NCI-H2107 treated with DMSO at 0.1 percent for 48 hours (cell line): Measurements from ENCODE around the gene NCK2.

Experiments used
- DNase-seq: peaks from one replicate; lab custom pipeline; 2025; ENCODE audit not compliant: unreplicated experiment; lab: John Stamatoyannopoulos, UW

Gene NCK2

DNA sequence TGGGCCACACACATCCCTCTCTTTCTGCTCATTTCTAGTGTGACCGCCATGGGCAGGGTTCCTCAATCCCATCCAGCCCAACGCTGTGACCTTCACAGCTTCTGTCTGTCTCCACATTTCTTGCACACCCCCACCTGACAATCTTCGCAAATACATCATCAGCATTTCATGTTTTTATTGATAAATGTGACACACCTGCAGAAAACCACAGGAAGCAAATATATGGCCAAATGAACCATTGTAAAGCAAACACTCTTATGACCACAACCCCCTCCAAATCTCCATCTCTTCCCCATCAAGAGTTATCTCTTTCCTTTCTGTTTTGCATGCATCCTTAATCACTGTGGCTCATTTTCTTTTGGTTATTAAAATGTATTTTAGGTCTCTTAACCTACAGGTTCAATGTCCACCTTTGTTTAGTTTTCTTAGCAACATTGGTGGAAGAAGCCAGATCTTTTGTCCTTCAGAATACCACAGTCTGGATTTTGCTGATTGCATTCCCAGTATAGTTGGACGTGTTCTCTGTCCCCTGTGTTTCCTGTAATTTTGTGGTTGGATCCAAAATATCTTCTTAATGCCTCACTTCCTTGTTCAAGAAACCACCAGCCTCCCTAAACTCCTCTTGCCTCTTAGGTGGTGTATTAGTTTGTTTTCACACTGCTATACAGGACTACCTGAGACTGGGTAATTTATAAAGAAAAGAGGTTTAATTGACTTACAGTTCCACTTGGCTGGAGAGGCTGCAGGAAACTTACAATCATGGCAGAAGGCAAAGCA is 9.8 kb upstream of the NCK2 start:
- DNase-seq: no peak

DNA sequence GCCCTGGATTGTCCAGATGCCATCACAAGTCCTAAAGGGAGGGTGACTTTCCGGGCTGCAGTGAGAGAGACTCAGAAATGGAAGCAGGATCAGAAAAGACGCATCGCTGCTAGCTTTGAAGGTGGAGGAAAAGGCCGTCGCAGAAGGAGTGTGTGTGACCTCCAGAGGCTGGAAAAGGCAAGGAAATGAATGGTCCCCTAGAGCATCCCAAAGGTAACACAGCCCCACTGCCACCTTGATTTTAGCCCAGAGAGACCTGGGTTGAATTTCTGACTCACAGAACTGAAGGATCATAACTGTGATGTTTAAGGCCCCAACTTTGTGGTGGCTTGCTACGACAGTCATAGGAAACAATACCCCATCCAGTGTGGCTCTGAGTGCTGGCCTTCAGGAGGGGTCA is 8.6 kb upstream of the NCK2 start:
- no peak for DNase-seq

DNA sequence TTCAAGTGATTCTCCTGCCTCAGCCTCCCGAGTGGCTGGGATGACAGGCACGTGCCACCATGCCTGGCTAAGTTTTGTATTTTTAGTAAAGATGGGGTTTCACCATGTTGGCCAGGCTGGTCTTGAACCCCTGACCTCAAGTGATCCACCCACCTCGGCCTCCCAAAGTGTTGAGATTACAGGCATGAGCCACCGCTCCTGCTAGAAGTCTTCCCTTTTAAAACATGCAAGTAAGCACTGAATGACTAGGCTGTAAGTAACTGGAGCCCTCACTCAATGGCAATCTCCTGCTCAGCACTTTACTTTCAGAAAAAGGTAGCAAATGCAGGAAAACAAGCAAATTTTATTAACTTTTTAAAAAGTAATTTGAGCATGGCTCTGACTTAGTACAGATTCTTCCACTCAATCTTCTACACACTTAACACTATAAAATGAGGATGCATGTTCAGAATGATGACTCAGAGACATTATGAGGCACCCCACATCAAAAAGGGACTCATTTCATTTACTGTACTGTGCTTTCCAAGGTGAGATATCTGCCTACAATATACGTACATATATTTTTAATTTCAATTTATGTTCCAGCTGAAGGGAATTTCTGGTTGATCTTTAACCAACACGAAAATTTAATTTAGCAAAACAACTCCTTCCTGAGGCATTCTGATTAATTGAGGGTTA is 6.6 kb upstream of the NCK2 start:
- DNase-seq: no peak

DNA sequence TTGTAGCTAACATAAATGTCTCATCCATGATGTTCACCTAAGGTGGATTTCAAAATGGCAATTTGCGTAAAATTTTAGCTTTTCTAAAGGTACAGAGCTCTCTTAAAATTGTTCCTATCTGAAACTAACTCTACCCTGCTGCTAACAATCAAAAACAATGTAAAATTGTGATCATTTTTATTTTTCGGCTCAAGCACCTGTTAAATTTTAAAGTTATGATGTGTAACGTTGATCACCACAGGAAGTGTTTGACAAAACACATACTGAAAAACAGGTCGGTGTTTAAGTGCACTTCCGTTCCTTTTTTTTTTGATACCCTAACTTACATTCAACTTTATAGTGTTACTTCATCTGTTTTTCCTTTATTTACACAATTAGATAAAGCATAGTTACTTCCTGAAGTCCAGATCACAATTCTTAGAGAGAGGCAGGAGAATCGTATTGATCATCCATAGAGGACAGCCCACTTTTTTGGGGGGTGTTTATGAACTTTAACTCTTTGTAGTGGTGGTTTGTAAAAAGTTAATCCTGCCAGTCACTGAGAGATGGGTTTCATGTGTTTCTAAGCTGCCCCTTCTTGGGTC is 6.0 kb upstream of the NCK2 start:
- DNase-seq: no peak

DNA sequence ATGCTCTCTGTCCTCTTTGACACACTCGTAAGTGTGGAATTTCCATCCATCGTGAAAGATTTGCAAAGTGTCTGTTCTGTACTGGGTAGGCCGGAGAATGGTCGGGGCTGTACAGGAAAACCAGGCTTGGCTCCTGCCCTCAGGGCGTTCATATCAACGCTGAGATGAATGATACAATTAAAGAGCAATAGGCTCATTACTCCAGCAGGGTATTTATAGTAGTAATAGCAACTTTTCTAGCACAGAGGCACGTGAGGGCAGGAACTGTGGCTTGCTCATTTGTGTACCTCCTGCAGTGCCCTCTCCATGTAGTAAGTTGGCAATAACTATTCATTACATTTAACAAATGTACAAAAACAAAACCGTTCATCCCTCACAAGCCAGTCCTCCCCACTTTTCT is 5.3 kb upstream of the NCK2 start:
- DNase-seq: no peak

DNA sequence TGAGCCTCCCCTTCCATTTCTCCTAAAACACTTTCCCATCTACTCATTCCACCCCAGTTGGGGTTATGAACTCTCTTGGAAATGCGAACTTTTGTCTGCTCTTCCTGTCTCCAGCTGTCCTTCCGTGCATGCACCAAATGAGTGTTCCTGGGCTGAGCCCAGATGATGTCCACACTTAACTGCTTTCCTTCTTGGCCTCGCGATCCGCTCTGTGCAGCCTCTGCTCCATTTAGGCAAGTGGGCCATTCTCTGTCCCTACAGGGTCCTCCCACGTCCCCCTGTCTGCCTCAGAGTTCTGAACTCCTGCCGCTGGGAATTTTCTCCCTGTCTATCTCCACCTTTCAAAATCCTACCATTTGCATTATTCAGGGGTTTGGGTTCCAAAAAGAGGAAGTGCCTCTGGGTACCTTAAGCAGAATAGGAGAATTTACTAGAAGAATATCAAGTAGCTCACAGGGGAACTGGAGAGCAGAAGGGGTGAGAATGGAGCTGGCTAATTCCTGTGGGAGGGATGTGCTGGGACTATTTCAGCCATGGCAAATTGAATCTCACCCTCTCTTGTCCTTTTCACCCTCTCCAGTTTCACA is 4.7 kb upstream of the NCK2 start:
- DNase-seq: no peak

DNA sequence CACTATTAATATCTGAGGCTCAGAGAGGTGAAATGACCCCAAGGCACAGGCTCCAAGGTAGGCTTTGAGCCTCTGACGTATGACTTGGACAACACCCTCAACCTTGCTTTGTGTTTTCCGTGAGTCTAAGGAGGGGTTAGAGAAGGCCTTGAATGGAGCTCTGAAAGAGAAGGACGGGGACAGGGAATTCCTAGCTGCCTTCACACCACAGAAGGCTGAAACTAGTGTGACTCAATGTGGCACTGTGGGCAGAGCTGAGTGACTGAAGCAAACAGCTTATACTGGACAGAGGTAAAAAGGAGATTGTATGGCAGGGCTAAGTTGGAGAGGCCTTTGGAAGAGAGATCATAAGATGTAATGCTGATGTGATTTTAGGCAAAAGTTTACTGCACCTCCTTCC is 3.5 kb upstream of the NCK2 start:
- no peak for DNase-seq

DNA sequence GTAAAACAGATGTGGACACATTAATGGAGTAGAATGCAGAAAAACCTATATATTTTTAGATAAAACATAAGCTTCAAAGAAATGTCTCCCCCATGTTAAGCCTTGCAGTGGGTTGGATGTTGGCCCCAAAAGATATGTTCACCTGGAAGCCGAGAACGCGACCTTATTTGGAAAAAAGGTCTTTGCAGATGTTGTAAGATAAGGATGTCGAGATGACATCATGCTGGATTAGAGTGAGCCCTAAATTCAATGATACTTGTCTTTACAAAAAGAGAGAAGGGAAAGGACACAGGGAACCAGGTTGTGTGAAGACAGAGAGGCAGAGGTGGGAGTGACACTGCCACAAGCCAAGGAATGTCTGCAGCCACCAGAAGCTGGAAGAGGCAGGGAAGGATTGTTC is 3.1 kb upstream of the NCK2 start:
- no peak for DNase-seq

DNA sequence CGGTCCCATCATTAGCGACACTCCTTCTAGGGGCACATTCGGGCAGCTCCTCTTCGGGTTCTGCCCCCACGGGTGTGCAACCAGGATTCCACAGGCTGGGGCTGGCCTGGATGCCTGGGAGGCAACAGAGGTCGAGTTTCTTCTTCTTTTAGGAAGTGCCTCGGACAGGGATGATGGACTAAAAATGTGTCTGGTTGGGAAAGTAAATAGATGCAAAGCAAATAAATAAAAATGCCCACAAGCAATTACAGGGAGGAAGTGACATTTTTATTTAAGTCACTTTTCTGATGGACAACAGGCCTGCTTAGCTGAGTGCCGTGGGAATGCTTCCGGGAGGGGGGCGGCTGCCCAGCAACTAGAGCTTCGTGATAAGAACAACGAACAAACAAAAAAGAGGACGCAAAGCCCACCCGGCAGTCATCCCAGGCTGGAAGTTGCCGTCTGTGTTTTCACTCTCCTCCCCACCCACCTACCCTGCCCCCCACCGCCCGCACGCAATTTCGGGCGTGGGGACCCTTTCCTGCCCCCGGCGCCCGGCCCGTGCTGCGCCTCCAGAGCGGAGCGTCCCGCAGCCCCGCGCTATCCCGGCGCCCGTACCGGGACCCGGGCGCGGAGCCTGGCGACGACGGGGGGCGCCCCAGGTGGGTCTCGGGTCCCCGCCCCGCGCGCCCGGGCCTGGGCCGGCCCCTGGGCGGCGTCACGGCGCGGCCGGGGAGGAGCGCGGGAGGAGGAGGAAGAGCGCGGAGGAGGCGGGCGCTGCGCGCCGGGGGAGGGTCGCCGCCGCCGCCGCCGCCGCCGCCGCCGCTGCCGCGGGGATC is 412 bp upstream of the NCK2 start:
- no peak for DNase-seq

DNA sequence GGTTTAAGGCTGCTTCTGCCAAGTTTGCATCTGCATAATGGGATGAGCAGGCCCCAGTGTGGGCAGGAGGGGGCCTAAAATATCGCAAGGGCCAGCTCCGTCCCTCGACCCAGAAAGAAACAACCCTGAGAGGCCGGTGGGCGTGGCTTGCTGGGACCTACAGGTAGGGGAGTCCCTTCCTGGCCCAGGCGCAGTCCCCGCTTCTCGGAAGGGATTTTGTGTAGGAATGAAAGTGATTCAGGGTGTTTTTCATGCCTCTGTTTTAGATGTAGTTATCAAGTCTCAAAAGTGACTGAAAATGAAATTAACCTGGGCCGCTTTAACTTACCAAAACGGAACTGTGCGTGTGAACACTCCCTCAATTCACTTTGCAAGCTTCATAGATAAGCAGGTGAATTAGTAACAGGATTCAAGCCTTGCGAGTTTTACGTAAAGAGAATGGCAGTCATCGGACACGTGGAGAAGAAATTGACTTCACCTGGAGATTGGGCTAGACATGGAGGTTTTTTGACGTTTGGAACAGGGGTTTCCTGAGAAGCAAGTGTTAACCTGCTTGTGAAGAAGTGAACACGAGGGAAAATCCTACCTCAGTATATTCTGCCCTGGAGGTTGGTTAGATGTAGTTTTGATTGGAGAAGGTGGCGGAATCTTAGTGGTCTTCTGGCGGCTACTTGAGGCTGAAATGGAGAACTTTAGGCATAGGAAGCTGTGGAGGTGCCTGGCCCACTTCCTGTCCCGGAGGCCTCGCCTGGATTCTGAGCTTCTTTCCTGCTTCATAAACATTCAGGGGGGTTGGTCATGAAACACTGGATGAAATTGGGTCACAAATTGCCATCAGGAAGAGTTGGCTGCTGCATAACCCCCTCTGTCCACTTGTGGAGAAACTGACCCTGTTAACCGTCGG is 1.7 kb downstream of the NCK2 start:
- DNase-seq: no peak

DNA sequence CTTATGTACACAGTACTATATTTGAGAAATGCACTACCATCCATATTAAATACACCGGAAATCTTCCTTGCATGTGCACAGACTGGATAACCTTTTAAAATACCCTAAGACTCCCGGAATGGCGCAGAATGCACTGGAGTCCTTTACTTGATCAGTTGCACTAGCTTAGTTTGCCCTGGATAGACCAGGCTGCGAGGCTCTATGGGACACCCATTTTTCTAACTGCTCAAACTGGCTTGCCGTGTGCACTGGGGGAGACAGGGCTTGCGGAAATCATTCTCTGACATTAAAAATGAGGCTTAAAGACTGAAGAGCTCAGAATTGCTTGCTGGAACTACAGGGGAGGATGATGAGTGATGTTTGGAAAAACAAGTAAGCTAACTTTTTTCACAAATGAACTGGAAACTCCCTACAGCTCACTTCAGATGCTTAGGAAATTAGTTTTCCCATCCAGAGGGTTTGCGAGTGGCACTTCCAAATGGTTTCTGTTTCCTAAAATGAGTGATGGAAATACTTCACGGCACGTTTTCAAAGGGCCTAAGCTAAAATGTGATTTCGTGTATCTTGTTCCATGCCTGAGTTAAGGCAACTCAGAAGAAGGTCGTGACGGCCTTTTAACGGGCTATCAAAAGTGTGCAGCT is 2.7 kb downstream of the NCK2 start:
- DNase-seq: no peak

DNA sequence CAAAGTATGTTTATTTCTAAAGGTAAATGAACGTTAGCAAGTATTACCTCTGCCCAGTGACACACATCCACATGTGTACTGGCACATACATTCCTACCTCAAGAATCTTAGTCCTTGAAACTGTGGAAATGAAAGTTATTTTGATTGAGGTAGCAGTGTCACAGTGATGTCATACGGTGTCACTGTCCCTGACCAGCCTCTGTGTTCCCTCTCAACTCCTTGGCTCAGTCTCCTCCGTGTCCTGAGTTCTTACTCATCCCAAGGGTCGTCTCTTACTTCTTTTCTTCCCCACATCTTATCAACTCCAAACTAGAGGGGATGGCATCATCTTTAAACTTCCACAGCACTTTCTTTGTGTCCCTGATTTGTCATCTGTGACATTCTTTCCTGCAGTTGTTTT is 3.3 kb downstream of the NCK2 start:
- DNase-seq: no peak

DNA sequence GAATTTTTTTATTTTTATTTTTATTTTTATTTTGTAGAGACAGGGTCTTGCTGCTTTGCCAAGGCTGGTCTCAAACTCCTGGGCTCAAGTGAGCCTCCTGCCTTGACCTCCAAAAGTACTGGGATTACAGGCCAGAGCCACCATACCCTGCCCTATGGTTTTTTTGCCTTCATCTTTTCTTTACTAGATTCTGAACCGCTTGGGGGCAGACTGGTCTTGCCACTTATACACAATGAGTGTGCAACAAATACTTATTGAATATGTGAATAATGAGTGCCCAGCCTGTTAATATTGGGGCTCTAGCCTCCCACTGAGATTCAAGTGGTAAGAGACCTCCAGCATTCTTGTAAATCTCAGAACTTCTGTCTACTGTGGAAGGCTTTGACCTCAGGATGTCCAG is 3.9 kb downstream of the NCK2 start:
- no peak for DNase-seq

DNA sequence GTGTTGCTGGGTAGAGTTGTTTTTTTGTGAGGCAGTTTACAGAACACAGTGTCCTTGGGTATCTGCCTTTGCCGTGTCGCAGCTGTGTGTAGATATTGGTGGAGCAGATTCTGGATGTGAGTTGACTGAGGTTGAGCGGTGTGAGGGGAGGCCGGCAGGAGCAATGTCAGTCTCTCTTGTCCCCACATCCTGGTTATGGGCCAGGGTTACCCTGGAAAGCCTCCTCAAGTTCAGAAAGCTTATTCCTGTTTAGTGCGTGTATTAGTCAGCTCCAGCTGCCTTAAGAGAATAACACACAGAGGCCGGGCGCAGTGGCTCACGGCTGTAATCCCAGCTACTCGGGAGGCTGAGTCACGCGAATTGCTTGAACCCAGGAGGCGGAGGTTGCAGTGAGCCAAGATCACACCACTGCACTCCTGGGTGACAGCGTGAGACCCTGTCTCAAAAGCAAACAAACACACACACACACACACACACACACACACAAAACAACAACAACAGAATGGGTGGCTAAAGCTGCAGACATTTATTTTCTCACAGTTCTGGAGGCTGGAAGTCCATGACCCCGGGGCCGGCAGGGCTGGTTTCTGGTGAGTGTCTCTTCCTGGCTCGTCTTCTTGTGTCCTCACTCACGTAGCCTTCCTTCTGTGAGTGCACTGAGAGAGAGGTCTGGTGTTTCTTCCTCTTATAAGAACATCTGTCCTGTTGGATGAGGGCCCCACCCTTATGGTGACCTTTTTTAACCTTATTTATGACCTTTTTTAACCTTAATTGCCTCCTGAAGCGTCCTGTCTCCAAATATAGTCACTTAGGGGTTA is 5.1 kb downstream of the NCK2 start:
- no peak for DNase-seq

DNA sequence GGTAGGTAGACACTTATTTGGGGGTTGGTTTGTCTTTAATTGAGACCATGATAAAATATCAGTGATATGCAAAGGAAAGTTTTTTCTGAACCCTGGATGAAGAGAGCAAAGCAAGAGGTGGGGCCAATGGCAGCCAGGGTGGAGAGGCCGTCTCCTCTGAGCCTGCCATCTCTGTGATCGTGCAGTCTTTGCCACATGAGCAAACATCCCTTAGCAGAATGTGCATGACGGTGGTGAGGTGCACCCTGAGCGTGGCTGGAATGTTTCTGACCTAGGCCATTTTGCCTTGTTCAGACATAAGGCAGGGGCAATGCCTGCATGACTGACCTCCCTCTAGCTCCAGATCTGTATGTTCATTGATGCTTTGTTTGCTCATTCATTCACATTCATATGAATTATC is 6.0 kb downstream of the NCK2 start:
- no peak for DNase-seq

DNA sequence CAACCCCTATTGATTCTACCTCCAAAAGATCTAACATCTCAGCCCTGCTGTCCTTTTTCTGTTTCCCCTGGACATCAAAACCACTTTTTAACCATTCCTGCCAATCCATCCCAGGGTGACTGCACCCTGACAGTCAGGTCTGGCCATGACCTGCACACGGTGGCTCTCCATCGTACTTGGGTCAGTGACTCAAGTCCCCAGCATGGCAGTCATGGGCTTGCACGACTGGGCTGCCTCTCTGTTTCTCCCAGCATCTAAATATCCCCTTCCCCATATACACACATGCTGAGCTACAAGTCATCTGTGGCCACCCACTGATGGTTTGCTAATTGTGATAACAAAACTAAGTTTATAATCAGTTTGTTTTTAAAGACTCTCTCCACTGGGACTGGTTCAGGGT is 6.6 kb downstream of the NCK2 start:
- no peak for DNase-seq

DNA sequence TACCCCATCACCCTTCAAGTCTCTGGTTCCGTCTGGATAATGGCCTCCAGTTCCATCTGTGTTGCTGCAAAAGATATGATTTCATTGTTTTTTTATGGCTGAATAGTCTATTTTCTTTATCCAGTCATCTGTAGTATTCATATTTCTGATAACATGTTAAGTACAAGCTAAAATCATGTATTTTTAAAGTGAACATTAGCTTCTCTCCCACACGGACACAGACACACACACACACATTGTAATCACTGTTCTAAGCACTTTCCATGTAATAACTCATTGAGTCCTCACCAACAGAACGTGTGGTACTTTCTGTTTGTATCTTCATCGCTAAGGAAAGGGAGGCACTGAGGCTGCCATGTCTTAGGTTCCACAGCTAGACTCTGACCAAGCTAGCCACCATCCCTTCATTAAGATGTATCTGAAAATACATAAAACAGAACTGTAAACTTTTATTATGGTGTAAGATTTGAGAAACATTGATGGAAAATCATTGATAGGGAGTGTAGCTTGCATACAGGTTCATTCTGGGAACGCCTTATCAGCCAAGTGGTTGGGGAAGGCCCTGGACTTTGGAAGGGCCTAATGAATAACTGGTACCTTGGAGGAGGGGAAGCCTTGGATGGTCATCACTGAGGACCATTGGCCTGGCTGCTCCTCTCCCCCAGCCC is 8.1 kb downstream of the NCK2 start:
- no peak for DNase-seq

DNA sequence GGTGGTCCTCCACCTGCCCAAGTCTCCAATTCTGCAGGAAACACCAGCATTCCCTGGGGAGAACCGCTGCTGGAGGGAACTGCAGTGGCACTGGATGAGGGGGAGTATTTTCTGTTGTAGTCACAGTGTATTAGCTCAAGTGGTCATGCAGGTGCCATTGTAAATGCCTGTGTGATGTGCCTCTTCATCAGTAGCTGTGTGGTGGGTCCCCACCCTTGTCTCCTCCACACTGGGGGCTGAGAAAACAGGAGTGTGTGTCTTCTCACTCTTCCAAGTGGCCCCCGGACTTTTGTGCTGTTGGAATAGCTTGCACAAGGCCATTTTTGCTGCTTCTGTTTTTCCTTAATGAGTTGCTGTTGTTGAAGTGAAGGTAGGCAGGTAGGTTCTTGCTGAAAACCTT is 8.7 kb downstream of the NCK2 start:
- no peak for DNase-seq
